Dedifferentiated amniotic fluid mesenchymal stem cell (primary cell): Measurements from ENCODE around the gene KRT8.
"Not testable (repeated sequence)": the region's sequence is repeated elsewhere in the genome, so short reads cannot be mapped to it uniquely, and the experiment has no call there.

Experiments
- DNase-seq: peaks from one replicate; pipeline ENCODE4 v3.0.0-alpha.2; 2016; ENCODE audit errors: extremely low spot score

KRT8 gene

DNA sequence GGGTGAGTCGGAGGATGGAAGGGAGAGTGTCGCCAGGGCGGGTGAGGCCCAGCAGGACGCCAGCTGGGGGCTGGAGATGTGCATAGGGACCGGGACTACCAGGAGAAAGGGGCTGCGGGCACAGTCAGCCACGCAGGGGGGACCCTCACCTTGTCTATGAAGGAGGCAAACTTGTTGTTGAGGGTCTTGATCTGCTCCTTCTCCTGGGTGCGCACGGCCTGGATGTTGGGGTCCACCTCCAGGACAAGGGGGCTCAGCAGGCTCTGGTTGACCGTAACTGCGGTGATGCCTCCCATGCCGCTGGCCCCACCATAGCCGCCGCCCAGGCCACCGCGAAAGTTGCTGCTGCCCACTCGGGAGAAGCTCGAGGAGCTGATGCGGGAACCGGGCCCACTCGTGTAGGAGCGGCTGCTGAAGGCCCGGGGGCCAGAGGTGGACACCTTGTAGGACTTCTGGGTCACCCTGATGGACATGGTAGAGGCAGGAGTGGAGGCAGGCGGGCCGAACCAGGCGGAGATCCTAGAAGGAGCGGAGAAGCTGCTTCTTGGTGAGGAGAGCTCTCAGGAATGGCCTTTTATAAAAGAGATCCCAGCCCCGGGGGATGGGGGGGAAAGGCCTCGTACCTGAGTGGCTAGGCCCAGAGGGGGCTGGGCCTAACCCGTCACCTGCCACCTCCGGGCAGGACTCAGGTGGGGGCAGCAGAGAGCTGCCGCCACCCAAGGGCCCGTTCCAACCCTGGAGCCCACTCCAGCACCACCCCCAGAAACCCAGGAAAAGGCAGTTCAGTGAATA is at the start of gene KRT8:
TSS of gene KRT8 (minus strand) at position 568 of the 792 bp plus-strand sequence. CDS start at position 473, 95 bp downstream.
- DNase-seq = not testable (repeated sequence)

- no peak for DNase-seq
Observed at GRCh38 chr12:52953181-52953841, 48.4 kb upstream of the KRT8 start.

DNA sequence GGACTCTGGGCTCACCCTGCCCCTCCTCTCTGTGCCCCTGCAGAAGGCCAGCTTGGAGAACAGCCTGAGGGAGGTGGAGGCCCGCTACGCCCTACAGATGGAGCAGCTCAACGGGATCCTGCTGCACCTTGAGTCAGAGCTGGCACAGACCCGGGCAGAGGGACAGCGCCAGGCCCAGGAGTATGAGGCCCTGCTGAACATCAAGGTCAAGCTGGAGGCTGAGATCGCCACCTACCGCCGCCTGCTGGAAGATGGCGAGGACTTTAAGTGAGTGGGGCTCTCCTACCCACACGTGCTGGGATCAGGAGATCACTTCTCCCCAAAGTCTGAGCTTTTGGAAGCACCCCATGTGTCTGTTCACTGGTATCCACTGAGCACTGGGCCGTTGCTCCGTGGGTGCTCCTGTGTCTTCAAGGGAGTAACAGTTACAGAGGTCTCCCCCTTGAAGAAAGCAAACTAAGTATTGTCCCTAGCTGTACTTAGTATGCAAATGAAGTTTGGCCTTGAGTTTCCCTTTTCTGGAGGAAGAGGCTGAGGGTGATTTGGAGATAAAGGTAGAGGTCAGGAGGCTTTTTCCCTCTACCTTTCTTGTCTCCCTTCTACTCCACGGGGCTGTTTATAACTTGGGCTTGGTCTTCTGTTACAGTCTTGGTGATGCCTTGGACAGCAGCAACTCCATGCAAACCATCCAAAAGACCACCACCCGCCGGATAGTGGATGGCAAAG is 47.4 kb upstream of the KRT8 start:
- no peak for DNase-seq

GRCh38 chr12:52951640-52952039 is 46.8 kb upstream of the KRT8 start:
- DNase-seq = no peak

DNA sequence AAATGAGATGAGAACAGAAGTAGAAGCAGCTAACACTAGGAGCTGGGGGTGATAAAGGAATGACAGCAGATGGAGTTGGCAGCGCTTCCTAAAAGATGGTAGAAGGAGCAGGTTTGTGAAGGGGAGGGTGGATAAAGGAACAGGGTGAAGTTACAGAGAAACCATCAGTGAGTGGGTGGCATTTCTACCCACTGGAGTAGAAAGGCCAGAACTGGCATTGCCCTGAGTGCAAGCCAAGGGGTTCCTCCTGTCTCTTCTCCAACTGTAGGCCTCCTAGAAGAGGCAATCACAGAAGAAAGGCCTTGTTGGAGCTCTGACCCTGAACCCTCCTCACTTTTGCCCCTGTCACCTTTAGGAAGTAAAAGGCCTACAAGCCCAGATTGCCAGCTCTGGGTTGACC is 46.2 kb upstream of the KRT8 start:
- no peak for DNase-seq

- no peak for DNase-seq
Observed at GRCh38 chr12:52950553-52950952, 45.7 kb upstream of the KRT8 start.

DNA sequence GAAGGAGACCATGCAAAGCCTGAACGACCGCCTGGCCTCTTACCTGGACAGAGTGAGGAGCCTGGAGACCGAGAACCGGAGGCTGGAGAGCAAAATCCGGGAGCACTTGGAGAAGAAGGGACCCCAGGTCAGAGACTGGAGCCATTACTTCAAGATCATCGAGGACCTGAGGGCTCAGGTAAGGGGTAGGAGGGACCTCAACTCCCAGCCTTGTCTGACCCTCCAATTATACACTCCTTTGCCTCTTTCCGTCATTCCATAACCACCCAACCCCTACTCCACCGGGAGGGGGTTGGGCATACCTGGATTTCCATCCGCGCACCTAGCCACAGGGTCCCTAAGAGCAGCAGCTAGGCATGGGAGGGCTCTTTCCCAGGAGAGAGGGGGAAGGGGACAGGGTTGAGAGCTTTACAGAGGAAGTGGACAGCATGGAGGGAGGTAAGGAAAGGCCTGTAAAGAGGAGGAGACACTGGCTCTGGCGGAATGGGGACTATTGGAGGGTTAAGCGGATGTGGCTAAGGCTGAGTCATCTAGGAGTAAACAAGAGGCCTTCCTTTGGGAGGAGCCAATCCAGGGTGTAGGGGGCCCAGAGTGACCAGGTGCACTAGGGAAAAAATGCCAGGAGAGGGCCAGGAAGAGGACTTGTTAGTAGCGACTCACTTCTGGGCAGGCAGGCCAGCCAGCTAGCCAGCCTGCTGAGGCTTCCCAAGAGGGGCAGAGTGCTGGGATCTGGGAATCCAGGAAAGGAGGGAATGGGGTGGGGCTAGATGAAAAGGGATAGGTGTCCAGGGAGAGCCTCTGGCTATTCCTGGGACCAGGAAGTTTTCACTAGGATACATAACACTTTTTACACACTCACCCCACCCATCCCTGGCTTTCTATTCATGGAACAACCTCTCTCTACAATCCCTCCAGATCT is 44.8 kb upstream of the KRT8 start:
- DNase-seq = no peak

DNA sequence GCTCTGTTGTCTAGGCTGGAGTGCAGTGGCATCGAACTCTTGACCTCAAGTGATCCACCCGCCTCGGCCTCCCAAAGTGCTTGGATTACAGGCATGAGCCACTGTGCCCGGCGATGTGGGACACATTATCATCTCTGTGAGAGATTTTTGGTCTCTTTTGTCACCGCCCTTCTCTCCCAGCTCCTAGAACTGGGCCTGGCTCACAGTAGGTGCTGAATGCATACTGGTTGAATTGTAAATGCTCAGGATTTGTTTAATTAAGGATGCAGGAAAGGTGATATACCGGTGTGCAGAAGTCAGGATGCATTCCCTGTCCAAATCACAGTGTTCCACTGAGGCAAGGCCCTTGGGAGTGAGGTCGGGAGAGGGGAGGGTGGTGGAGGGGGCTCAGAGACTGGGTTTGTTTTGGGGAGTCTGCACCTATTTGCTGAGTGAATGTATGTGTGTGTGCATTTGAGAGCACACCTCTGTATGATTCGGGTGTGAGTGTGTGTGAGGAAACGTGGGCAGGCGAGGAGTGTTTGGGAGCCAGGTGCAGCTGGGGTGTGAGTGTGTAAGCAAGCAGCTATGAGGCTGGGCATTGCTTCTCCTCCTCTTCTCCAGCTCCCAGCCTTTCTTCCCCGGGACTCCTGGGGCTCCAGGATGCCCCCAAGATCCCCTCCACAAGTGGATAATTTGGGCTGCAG is 43.0 kb upstream of the KRT8 start:
- DNase-seq = no peak

DNA sequence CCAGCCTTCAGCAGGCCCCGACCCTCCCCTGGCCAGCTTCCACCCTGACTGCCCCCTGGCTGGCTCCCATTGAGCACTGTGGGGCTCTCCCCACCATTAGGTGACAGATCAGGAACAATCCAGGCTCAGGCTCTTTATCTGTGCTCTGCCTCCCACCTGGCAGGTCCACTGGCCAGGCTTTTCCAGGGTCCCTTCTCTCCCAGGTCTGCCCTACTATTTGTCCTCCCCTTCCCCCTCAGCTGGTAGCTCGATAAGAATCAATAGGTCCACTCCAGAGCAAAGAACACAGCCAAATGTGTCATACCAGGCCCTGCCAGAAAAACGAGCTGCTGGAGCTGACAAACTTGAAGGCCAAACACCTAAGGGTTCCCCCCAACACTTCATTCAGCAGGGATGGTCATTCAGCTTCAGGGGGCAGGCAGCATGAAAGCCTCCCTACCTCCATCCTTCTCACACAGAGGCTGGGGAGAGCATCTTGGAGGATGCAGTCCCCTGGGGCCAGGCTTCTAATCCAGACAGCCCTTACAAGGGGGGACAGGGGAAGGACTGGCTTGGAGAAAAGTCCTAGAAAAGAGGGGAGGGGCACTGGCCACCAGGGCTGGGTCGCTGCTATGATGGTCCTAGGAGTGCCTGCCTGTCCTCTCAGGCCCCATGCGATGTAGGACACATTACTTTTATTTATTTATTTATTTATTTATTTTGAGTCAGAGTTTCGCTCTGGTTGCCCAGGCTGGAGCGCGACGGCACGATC is 42.1 kb upstream of the KRT8 start:
- no peak for DNase-seq

GRCh38 chr12:52946334-52946733 is 41.5 kb upstream of the KRT8 start:
- no peak for DNase-seq

DNA sequence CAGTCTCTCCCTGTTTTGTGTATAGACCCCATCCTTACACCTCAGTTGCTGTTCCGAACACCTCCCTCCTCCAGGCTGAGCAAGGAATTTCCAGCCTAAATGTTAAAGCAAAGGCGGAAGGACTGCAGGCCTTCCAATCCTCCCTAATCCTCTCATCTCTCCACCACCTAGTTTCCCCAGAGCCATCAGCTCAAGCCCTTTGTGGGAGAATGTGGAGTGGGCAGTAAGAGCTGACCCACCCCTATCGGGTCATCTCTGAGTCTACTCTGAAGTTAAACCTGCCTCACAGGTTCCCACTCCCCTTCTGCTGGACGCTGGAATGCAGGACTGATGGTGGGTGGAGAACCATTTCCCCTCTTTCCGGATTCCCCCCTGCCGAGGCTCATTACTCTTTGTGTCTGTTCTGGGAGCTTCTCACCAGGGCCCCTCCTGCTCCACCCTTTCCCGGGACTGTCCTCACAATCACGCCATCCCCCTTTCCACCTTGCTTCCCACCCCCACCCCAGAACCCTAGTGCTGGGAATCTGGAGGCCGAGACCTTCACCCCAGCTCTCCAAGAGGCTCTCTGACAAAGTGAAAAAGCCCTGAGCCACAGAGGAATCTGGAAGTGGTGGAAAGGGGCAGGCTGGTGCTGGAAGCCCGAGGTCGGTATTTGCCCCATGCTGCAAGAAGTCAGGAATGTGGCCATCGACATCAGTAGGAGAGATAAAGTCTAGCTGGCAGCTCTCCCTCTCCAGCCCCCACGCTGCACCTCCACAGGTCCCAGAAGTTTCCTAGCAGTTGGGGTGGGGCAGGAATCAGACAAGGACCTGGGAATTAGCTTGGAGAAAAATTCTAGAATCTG is 40.7 kb upstream of the KRT8 start:
- DNase-seq = peak; percentile 26

DNA sequence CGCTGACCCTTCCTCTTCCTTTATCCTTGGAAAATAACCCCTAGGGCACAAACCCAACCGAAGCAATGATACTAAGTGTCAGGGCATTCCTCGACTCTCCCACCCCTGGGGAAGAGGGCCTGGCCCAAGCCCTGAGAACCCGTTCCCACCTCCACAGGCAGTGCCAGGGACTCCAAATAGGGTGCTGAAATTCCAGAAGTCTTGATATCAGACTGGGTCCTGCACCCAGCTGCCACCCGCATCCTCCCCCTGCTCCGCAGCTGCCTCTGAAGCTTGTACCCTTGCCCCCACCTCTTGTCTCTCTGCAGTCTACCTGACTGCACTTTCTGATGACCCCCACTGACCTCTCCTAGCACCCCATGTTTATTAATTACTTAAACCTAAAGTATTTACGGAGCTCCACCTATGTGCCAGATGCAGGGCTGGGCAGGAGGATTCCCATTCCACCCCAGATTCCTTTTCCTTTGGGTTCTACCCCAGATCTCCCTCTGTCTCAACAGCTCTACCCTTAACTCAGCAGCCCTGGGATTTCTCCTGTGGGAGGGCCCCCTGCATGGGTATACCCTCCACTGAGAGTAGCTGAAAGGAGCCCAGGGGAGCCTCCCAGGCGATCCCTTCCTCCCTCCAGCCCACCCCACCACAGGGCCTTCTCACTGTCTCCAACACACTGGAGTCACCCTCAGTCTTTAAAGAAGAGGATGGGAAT is 40.0 kb upstream of the KRT8 start:
- no peak for DNase-seq

DNA sequence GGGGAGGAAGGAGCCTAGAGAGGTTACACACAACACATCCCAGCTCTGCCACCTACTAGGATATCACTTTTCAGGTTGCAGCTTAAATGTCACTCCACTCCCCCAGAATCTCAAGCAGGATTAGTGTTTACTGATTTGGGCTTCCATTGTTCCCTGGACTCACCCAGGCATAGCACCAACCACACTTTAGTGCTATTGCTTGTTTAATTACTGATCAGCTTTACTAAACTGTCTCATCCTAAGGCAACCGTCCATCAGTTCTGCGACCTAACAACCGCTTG is 38.0 kb upstream of the KRT8 start:
- no peak for DNase-seq

- no peak for DNase-seq
Observed at GRCh38 chr12:52942066-52942900, 37.4 kb upstream of the KRT8 start.

GRCh38 chr12:52929538-52929937 is 24.7 kb upstream of the KRT8 start:
- DNase-seq = no peak

GRCh38 chr12:52927964-52928363 is 23.1 kb upstream of the KRT8 start:
- DNase-seq = no peak

- DNase-seq = no peak
Observed at GRCh38 chr12:52926596-52927234, 21.8 kb upstream of the KRT8 start.
